ENCODE measurements around the gene MRPL34. TPM values are rescaled to one million over a fixed set of nuclear protein-coding genes. Genes with fewer than 3 reads are reported as not detected.
"Not testable (repeated sequence)": the region's sequence is repeated elsewhere in the genome, so short reads cannot be mapped to it uniquely, and the experiment has no call there.

Gene MRPL34
- 17.2 and 26.2 TPM in 2 replicates for total RNA-seq (2014; rRNA removed; shearing (Covaris generic); ENCODE audit: low replicate concordance)

- Histone ChIP-seq H3K9me3 (no peaks in the 10 kb centered on the region), H3K4me3 (peak within 1 kb of the TSS; percentile 80), H3K36me3 (peaks cover 3% of the 10 kb centered on the region; the same call in 1 of the 2 replicates), H3K27me3 (no peaks in the 10 kb centered on the region)
- DNase-seq: peak; percentile 100
Observed at GRCh38 chr19:17305517-17306284, at the start of gene MRPL34. Gene MRPL34, plus strand, starts transcription at chr19:17305872. Its CDS starts 21 bp downstream, at chr19:17305893.

- H3K4me3 ChIP-seq: no peak overlapping the region
- no peak for DNase-seq
- no peaks in the 10 kb centered on the region for H3K36me3 ChIP-seq
- no peaks in the 10 kb centered on the region for H3K9me3 ChIP-seq
- no peaks in the 10 kb centered on the region for H3K27me3 ChIP-seq
Observed at GRCh38 chr19:17256130-17256529, 49.5 kb upstream of the MRPL34 start.

GRCh38 chr19:17259118-17259780 lies 46.4 kb upstream of the MRPL34 start:
- Histone ChIP-seq H3K27me3 (no peaks in the 10 kb centered on the region), H3K9me3 (no peaks in the 10 kb centered on the region), H3K4me3 (no peak overlapping the region), H3K36me3 (no peaks in the 10 kb centered on the region)
- DNase-seq: no peak

DNA sequence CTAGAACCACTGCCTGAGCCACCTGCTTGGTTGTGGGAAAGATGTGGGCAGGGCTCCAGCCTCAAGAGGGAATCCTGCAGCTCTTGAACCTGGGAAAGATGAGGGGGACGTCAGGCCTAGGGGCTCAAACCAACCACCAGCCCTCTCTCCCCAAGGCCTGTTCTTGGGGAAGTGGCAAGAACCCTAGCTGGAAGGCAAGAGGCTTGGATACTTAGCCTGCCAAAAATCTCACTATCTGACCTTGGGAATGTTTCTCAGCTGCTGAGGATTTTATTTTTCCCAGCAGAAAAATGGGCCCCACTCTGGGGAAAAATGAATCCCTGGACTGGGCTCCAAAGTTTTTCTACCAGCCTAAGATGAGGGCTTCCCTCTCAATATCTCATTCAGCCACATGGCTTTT lies 45.7 kb upstream of the MRPL34 start:
- Histone ChIP-seq H3K27me3 (no peaks in the 10 kb centered on the region), H3K9me3 (no peaks in the 10 kb centered on the region), H3K36me3 (no peaks in the 10 kb centered on the region), H3K4me3 (no peak overlapping the region)
- DNase-seq: no peak

DNA sequence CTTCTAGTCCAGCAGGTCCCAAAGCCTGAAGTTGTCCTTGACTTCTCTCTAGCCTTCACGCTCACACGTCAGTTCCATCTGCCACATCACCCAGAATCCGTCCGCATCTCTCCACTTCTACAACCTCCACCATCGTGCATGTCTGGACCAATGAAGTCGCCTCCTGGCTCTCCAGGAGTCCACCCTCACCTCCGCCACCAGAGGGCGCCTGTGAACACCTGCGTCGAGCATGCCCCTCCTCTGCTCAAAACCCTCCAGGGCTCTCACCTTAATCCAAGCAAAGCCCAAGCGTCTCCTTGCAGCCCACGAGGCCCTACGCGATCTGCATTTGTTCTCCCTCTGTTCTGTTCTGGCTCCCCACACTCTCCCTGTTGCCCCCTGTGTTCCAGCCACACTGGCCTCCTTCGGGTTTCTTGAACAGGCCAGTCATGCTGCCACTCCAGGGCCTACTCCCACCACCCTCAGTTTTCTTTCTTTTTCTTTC lies 44.8 kb upstream of the MRPL34 start:
- H3K36me3 ChIP-seq: no peaks in the 10 kb centered on the region
- no peaks in the 10 kb centered on the region for H3K27me3 ChIP-seq
- peak; percentile 83 for DNase-seq
- no peaks in the 10 kb centered on the region for H3K9me3 ChIP-seq
- no peak overlapping the region for H3K4me3 ChIP-seq

- H3K36me3 ChIP-seq: no peaks in the 10 kb centered on the region
- no peaks in the 10 kb centered on the region for H3K27me3 ChIP-seq
- no peak for DNase-seq
- H3K4me3 ChIP-seq: no peak overlapping the region
- no peaks in the 10 kb centered on the region for H3K9me3 ChIP-seq
Observed at GRCh38 chr19:17262557-17262956, 43.1 kb upstream of the MRPL34 start.

GRCh38 chr19:17263712-17264640 lies 41.7 kb upstream of the MRPL34 start:
- no peaks in the 10 kb centered on the region for H3K9me3 ChIP-seq
- H3K27me3 ChIP-seq: no peaks in the 10 kb centered on the region
- H3K36me3 ChIP-seq: peaks cover 5% of the 10 kb centered on the region
- H3K4me3 ChIP-seq: no peak overlapping the region
- DNase-seq: no peak

GRCh38 chr19:17264641-17264979 lies 41.1 kb upstream of the MRPL34 start, which contains the start of gene USHBP1:
Gene USHBP1, minus strand, starts transcription at chr19:17264745. Its CDS starts 446 bp downstream, at chr19:17264299.
- DNase-seq: no peak
- H3K4me3 ChIP-seq: no peak within 1 kb of the TSS
- peaks cover 10% of the 10 kb centered on the region for H3K36me3 ChIP-seq
- H3K27me3 ChIP-seq: no peaks in the 10 kb centered on the region
- no peaks in the 10 kb centered on the region for H3K9me3 ChIP-seq

DNA sequence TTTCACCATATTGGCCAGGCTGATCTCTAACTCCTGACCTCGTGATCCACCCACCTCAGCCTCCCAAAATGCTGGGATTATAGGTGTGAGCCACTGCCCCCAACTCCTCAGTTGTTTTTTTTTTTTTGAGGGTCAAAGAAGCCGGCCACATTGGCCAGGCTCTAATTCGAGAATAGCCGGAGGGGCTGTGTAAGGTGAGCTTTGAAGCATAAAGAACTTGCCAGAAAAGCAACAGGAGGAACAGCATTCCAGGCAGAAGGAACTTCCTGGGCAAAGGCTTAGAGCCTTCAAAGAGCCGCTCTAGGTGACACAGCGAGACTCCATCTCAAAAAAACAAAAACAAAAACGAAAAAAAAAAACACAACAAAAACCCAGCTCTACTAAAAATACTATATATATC lies 39.6 kb upstream of the MRPL34 start:
- H3K27me3 ChIP-seq: no peaks in the 10 kb centered on the region
- peaks cover 16% of the 10 kb centered on the region for H3K36me3 ChIP-seq
- no peaks in the 10 kb centered on the region for H3K9me3 ChIP-seq
- no peak overlapping the region for H3K4me3 ChIP-seq
- no peak for DNase-seq

GRCh38 chr19:17266589-17266974 lies 39.1 kb upstream of the MRPL34 start:
- H3K27me3 ChIP-seq: no peaks in the 10 kb centered on the region
- no peak overlapping the region for H3K4me3 ChIP-seq
- H3K36me3 ChIP-seq: peaks cover 21% of the 10 kb centered on the region
- no peak for DNase-seq
- no peaks in the 10 kb centered on the region for H3K9me3 ChIP-seq

DNA sequence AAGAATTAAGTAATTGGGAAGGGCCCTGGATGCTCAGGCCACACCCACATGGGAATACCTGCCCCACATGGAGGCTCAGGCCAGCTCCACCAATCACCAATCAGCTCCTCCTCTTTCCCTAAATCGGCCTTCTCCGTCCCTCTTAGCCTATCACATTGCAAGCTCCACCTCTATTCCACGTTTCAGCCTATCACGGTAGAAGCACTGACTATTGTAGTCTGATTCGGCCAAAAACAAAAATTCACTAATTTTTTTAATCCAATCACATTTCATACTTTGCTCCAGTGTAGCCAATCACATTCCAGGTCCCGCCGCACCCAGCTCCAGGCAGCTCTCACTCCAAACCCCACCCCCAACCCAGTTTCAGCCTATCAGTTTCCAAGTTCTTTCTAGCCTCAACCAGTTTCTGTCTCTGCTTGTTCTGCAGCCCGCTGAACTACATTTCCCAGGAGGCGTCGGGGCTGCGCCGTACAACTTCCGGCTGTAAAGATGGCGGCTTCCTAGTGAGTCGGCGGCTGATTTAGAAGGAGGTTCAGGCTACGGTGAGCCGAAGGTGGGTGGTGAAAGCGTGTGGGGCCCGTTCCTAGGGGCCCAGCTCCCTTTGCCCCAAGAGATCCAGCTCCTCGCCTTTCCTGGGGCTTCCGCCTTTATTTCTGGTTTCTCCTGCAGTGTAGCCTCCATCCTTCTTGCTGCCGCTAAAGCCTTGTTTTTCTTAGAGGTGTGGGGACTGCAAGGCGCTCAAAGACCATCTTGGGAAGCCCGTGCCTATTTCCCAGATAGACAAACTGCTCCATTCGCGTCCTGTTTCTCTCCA lies 38.5 kb upstream of the MRPL34 start, which contains the start of gene BABAM1:
Gene BABAM1, plus strand, starts transcription at position 469 of the 814 bp plus-strand sequence. CDS start 1,364 bp downstream, outside the sequence.
- Histone ChIP-seq H3K4me3 (peak within 1 kb of the TSS; percentile 87), H3K9me3 (no peaks in the 10 kb centered on the region), H3K36me3 (peaks cover 27% of the 10 kb centered on the region), H3K27me3 (no peaks in the 10 kb centered on the region)
- DNase-seq: peak; percentile 99

GRCh38 chr19:17268754-17269153 lies 36.9 kb upstream of the MRPL34 start:
- H3K4me3 ChIP-seq: no peak overlapping the region; the same call in 1 of the 2 replicates
- DNase-seq: no peak
- no peaks in the 10 kb centered on the region for H3K9me3 ChIP-seq
- peaks cover 36% of the 10 kb centered on the region for H3K36me3 ChIP-seq
- no peaks in the 10 kb centered on the region for H3K27me3 ChIP-seq

DNA sequence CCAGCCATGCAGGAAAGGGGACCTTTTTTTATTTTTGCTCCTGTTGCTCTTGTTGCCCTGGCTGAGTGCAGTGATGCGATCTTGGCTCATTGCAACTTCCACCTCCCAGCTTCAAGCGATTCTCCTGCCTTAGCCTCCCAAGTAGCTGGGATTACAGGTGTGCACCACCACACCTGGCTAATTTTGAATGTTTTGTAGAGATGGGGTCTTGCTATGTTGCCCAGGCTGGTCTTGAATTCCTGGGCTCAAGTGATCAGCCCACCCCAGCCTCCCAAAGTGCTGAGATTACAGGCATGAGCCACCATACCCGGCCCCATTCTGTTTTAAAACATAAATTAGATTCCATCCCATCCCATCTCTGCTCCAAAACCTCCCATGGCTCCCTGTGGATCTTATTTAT lies 30.8 kb upstream of the MRPL34 start:
- DNase-seq, H3K9me3 ChIP-seq, H3K27me3 ChIP-seq, H3K4me3 ChIP-seq: not testable (repeated sequence)
- H3K36me3 ChIP-seq: peaks cover 63% of the 10 kb centered on the region

GRCh38 chr19:17275441-17276175 lies 30.1 kb upstream of the MRPL34 start:
- no peak overlapping the region for H3K4me3 ChIP-seq
- H3K36me3 ChIP-seq: peaks cover 59% of the 10 kb centered on the region
- DNase-seq: no peak
- H3K9me3 ChIP-seq: no peaks in the 10 kb centered on the region
- no peaks in the 10 kb centered on the region for H3K27me3 ChIP-seq

GRCh38 chr19:17279436-17279835 lies 26.2 kb upstream of the MRPL34 start:
- DNase-seq: no peak
- Histone ChIP-seq H3K36me3 (peaks cover 32% of the 10 kb centered on the region), H3K4me3 (no peak overlapping the region), H3K9me3 (no peaks in the 10 kb centered on the region), H3K27me3 (no peaks in the 10 kb centered on the region)
